COR-L47 (cell line): ENCODE results near the gene C3orf62.

Source experiments
- DNase-seq: peaks from one replicate; lab custom pipeline; 2025; lab: John Stamatoyannopoulos, UW

C3orf62 gene

DNA sequence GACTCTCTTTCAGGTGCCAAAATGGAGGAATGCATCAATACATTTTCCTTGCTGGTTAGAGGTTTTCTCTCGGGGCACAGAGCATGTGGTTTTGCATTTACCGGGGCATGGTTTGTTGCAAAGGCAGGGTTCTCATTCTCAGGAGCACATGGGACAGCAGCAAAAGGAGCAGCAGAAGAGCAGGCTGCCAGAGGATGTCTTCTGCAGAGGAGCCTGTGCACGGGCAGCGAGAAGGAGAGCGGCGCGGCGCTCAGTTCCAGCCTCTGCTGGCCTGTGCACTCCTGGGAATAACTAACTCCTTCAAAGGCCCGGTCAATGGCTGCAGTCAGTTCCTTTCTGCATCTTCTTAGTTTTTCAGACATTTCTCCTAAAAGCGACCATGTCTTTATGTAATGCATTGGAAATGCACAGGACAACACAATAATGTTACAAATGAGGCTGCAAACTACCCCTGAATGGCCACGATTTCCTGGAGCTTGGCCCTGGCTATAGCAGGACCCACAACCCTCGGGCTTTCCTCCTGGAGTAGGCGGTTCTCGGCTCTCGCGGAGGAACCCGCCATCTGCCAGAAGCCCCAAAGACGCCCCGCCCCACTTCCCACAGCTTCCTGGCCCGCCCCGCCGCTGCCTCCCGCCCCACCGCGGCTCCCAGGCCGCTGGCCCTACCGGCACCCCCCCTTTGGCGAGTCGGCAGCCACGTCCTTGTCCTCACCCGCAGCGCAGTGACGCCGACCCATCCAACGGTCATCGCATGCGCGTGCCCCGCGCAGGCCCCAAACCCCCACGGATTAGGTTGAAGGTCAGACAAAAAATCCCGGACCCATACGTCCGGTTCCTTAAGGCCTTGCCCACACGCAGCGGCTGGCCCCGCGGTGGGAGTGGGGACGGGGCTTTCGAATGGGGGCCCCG, at the start of gene C3orf62:
Gene C3orf62, minus strand, starts transcription at position 758 of the 908 bp plus-strand sequence. Its CDS starts 360 bp downstream, at position 398.
- no peak for DNase-seq

DNA sequence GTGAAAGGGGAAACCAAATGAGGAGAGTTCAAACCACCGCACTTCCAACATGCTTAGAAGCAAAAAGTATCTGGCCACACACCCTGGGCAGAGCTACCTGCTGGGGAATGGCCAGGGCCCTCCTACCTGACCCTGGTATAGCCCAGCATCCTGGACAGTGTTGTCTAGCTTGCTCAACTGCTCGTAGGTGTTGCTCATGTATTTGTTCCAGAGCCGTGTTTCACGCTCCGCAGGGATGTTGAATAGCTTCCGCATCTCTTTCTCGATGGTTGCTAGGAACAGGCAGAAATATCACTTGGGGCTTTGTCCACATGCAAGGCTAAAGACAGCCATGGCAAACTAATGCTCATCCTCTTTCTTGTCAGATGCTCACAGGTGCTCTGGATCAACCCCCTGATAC, 47.7 kb upstream of the C3orf62 start:
- DNase-seq, result no peak

DNA sequence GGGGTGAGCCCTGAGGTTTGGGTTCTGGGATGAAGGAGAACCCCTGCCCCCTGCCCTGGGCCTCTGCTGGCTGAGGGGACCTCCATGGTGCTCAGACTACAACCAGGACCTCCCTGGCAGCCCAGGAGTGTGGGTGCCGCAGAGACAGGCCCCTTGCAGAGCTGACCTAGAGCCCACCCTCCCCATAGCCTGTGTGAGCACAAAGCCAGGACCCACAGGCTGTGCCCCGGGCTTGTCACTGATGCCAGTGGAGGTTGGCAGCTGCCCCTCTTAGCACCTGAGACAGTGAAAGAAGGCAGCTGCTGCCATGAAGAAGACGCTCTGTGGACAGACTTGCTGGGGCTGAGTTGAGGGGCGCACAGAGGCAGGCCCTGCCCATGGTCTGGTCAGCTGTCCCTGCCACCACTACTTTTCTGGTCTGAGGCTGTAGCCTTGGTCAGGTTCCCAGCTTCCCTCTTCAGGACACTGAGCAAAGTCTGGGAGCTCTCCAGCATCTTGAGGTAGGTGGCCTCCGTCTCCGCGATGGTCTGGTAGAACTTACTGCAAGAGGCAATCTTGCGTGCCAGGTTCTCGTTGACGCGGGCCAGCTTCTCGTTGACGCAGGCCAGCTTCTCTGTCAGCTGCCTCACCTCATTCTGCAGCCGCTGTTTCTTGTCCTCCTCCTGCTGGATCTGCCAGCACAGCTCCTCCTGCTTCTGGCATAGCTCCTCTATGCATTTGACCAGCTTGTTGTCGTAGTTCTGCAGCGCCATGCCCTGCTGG, 39.8 kb upstream of the C3orf62 start:
- DNase-seq, result no peak

DNA sequence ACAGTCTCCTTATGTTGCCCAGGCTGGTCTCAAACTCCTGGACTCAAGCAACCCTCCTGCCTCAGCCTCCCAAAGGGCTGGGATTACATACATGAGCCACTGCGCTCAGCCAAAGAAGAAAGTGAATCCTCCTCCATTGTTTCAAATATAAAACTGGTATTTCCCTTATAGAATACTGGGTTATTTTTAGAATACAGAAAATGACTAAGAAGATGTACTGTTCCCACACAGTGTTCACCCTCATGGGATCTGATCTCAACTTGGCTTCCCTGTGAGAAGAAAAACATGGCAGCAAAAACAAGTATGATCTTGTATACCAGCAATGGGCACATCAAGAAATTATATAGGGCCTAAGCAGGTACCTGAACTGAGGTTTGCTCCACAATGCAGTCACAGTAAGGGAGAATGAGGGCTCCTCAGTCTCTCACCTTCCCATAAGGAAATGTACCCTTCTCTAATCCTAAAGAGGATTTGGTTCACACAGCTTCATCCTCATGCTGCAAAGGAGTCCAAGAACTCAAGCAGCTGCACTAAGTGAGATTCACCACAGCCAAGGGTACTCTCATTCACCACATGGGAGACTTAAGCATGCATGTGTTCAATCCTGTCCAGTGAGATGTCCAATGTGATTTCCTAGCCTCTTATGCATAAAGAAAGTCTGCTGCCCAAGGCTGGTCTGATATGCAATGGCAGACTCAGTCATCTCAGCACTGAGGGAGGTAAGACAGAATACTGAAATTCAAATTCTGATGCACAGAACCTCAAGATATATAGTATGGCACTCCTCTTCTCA, 37.1 kb upstream of the C3orf62 start:
- DNase-seq, result no peak

DNA sequence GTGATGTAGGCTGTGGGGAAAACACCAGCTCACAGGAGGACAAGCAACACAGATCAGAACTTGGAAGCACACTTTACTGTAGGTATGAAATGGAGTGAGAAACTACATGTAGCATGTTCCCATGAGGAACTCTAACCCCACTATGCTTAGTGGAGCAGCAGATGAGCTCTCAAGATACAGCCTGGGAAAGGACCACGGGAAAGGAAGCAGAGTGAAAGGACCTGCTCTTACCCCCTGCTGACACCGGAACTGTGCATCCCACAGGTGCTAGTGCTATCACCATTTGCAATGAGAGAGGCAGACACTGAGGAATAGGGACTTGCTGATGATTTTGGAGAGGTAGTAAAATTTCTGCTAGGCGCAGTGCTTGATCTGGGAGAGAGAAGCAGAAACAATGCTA, 34.3 kb upstream of the C3orf62 start:
- DNase-seq, result no peak

DNA sequence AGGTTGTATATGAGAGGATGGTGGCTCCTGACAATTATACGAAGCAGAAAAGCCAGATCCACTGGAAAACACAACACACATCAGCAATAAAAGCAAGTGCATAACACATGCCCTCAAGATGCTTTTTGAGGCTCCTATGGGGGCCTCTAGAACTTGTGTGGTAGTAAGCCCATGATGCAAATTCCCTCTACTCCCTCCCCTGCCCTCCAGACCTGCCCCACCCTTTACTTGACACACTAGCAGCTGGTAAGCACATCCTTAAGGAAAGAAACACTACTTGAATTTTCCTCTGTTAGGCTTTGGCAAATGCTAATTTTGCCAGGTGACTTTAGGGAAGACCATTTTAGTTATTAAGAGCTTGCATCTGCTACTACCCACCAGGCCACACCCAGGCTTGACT, 33.6 kb upstream of the C3orf62 start:
- DNase-seq, result no peak

DNA sequence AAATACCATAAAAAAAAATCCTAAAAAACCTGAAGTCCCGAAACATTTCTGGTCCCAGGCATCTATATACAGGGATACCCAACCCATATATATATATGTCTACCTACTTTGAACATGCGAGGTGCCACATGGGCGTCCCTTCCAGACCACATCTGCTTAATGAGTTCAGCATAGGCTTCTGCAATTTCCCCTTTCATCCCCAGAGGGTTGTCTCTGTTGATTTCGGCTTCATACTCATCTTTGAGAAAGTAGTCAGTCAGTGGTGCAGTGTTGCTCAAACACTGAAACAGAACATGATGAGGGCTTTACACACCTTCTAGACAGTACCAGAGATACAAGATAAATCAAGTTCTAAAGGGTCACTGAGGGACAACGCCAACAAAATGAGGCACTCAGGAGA, 28.6 kb upstream of the C3orf62 start:
- DNase-seq, result no peak

DNA sequence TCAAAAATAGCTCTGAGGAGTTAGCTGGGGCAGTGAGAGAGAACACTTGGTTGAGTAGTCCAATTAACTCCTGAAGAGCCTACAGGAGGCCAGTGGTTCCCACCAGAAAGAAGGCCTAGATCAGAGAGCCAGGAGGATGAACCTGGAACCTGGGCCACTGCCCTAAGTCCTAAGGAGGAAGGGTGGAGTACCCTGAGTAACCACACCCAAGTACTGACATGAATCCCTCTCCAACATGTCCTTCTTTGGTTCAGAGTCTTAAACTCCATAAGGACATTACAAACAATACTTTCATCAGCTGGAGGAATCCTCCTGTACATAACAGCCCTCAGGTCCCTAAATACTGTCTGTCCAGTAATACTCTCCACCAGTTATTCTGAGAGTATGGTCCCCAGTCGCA, 25.6 kb upstream of the C3orf62 start:
- DNase-seq, result no peak

DNA sequence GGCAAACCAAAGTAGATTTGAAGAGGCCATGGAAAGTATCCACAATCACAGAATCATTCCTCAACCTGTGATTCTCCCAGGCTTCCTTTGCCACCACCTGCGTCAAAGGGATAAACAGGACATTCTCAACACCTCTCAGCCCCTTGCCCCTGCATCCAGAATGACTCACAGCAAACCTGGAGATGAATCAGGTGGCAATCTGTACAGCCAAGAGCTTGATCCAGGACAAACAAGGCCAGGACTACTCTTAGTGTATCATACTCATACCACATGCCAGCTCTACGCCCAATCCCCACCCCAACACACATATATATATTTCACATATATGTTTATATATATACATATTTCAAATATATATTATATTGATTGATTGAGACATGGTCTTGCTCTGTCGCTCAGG, 23.6 kb upstream of the C3orf62 start:
- no peak for DNase-seq

DNA sequence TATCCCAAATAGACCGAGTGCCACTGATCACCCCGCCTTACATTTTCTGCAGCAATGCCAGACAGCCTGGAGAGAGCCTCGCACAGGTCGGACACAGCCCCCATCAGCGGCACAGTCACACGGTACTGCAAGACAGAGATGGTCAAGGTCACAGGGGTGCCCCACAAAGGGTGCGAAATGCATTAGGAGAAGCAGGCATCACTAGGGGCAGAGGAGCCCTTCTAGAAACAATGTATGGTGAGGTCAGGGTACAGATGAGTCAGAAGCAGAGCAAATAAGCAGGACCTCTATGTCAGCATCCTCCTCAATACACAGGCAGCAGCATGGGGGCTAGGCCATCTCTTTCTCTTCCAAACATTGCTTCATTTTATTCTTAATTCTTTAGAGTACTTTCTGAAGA, 21.5 kb upstream of the C3orf62 start:
- DNase-seq, result no peak

DNA sequence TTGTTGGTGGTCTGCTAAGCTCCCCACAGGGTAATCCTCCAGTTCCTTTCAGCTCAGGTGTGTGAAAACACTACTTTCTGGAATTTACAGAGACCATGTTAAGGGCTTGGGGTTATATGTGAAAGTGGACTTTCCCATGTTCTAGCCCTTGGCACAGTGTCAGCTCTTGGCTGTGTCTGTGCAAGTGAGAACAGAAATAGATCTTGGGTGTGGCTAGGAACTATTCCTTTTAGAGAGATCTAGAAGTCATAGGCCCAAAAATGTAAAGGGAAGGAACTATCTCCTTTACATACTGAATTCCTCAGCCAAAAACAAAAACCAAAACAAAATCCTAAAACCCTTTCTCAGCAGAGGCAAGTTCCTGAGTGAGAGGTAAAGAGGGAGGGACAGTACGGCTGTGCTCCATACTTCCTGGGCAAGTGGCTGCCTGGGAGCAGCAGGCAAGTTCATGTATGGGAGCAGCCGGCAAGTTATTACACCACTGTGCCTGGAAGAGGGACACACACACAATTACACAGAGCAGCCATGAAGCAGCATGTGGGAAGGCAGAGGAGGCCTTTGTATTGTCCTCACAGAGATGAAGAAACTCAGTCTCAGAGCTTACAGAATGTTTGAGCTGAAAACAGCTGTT, 19.9 kb upstream of the C3orf62 start:
- DNase-seq, result no peak

DNA sequence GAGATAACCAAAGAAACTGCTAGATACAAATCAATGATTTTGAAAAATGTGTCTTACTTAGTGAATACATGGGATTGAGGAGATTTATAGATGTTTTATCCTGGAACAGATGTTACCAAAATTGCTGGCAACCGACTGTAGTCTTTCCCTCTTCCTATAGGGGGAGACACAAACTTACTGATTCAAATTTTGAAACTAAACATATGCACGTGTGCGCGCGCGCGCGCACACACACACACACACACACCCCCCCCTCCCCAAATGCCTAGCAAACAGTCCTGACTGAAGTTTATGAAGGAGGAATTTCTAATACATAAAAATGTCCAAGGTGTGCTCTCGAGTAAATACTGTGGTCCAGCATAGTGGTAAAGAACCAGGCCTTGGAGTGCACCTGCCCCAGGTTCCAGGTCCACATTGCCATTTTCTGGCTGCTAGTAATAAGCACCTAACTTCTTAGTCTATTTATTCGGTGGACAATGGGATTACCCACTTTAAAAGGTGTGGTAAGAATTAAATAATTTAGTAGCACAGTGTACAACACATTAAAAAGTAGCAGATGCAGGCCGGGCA, 18.5 kb upstream of the C3orf62 start:
- DNase-seq, result no peak

DNA sequence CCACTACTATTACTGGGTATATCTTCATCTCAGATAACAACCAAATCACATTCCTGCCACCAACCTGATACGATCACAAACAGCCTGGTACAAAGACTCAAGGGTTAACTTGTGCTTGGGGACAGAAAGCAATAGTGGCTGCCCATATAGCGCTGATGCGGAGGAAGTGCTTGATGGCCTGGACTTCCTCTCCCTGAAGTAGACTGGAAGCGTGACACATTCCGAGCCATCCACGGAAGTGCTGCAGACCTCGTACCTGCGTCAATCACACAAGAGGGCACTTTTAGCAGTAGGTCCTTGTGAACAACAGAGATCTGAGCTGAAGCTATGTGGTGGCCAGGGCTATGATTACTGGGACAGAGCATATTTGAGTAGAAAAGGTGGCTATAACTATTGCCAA, 17.3 kb upstream of the C3orf62 start:
- DNase-seq, result no peak

DNA sequence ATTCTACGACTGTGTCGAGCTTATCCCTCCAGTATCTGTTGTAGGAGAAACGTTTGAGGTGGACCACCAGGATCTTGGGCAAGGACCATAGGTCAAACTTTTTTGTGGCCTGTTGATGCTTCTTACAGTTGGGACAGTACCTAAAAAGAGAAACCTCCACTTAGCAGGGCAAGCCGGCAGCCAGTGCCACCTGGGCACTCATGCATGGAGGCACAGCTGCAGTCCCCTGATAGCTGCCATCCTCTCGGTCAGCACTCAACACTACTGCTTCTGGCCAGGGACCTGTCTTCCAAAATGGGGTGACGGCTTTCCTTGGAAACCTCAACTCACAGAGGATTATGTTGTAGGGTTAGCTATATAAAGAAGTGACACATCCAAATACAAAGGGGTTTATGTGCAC, 7.0 kb upstream of the C3orf62 start:
- no peak for DNase-seq

DNA sequence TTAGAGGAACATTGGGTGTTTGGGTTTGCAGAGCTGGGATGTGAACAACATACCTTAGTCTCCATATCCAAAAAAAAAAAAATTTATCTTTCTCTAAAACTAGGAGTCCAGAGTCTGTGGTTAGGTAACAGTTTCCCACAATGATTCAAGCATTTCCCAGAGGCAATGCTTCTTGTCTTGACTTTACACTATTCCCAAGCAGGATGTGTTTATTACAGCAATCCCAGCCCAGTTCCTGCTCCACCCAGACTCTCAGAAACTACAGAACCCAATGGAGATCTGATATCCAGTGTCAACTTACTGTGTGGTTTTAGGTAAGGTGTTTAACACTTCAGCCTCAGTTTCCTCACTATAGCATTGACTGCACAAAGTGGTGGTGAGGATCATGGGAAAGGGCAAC, 2.3 kb upstream of the C3orf62 start:
- DNase-seq, result no peak

DNA sequence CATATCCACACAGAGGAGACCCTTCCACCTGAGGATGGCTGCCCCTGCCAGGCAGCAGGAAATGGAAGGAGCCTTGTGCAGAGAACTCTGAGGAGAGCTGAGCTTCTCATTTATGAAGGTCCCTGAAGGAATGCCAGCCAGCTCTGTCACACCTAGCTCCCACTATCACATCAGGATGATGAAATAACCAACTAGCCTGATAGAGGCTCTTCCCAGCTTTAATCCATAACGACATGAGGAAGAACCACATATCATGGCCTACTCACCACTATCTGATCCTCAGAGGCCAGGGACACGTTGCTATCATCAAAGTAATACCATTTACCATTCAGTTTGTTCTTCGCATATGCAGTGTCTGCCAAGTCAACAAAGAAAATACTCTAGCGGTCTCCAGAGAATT, 1.5 kb upstream of the C3orf62 start:
- no peak for DNase-seq

DNA sequence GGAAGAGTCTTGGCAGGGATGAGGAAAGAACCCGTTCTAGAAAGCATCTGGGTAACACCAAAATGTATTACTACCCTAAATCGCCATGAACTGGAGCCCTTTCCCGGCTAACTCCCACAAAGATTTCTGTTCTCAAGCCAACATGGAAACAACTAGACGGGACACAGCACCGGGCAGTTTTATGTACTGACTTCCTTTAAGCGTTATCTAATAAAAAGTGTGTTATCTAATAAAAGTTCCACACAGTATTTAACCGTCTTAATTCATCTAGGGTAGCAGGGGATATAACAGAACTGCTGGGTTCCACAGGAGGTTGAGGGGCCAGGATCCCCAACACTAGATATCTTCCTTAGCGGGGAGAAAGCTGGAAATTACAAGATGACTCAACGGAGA, 347 bp upstream of the C3orf62 start:
- DNase-seq, result no peak

DNA sequence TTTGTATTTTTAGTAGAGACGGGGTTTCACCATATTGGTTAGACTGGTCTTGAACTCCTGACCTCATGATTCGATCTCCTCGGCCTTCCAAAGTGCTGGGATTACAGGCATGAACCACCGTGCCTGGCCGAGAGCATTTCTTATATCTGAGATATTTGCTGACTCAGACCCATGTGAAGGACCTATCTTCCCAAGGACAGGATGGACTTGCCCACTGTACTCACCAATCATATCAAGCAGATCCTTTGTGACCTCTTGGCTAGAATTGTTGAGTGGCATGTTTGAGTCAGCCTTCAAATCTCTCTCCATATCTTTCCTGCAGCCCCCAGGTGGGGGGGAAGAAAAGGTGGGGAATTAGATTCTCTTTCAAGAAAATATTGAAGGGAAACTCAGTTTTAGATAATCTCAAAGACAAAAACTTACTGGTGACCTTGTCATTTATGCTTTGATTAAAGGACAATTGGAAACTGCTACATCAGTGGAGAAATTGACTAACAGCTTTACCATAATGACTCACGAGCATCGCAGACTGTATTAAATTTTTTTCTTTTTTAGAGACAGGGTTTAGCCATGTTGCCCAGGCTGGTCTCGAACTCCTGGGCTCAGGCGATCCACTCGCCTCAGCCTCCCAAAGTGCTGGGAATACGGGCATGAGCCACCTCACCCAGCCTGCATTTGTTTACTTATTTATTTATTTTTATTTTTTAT, 3.1 kb downstream of the C3orf62 start:
- no peak for DNase-seq

DNA sequence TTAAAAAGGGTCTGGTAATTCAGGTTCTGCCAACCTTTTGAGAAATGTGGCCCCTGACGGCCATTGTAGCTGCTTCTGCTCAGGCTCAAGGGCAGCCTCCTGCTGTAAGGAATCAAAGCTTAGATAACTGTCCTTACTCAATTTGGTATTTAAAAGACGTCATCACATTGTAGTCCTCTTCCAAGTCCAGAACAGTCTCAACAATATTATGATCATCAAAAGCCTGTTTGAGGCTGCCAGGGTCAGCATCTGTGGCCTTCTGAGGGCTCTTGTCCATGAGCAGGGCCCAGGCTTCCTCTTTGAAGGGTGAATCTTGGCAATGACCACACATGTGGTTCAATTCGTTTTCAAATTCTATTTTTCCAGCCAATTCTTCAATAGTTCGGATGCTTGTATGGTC, 6.0 kb downstream of the C3orf62 start:
- no peak for DNase-seq

DNA sequence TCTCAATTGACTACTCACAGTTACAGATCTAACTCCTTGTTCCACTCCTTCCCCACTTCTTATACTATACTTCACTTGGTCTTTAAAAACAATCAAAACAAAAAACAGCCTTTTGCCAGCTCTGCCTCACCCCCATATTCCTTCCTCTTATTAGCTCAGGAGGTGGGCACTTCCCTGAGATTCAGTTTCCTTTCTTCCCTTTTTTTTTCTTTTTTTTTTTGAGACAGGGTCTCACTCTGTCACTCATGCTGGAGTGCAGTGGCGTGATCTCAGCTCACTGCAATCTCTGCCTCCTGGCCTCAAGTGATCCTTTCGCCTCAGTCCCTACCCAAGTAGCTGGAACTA, 6.9 kb downstream of the C3orf62 start:
- DNase-seq, result no peak

DNA sequence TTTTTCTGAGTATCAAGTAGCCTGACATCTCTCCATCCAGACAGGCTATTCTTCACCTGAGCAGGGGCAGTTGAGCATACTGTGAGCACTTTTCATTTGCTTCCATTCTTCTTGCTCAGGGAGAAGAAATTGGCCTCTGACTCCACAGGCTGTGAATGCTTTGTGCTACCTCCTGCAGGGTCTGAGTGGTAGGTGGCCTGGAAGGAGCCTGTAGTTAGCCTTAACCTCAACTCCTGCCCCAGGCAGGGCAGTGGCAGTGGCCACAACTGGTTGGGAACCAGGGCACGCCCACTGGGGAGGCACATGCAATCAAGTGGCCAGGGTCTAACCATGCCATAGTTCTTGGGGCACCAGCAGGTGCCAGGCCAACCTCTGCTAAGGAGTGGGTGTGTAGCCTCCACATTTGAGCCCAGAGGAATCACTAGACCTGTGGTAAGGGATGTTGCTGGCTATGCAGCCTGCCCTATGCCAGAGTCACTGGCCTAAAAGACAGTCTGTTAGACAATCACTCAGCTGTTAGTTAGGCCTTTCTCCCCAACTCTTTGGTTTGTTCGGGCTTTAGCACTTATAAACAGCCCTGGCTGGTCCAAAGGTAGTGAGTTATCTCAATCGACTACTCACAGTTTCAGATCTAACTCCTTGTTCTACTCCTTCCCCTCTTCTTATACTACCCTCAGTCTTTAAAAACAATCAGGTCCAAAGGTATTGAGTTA, 7.4 kb downstream of the C3orf62 start:
- DNase-seq, result no peak
